Measurements from ENCODE around the gene KRT23.

DNA sequence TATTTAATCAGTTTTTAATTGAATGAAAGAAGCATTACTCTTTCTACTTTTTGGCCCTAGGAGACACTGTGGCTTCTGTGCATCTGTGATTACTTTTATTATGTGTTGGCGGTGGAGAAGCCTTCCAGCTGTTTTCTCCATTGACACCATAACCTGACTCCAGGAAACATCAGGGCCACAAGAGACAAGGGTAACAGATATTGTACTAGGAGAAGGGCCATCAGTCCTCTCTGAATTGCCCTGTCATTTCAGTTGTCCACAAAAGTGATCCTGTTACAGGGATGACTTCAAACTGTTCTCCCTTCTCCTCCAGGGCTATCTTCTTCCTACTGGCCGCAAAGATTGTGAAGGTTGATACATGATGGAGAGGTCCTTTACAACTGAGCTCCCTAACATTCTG lies 14.7 kb upstream of the KRT23 start:
- TF ChIP-seq, protein P1, sequence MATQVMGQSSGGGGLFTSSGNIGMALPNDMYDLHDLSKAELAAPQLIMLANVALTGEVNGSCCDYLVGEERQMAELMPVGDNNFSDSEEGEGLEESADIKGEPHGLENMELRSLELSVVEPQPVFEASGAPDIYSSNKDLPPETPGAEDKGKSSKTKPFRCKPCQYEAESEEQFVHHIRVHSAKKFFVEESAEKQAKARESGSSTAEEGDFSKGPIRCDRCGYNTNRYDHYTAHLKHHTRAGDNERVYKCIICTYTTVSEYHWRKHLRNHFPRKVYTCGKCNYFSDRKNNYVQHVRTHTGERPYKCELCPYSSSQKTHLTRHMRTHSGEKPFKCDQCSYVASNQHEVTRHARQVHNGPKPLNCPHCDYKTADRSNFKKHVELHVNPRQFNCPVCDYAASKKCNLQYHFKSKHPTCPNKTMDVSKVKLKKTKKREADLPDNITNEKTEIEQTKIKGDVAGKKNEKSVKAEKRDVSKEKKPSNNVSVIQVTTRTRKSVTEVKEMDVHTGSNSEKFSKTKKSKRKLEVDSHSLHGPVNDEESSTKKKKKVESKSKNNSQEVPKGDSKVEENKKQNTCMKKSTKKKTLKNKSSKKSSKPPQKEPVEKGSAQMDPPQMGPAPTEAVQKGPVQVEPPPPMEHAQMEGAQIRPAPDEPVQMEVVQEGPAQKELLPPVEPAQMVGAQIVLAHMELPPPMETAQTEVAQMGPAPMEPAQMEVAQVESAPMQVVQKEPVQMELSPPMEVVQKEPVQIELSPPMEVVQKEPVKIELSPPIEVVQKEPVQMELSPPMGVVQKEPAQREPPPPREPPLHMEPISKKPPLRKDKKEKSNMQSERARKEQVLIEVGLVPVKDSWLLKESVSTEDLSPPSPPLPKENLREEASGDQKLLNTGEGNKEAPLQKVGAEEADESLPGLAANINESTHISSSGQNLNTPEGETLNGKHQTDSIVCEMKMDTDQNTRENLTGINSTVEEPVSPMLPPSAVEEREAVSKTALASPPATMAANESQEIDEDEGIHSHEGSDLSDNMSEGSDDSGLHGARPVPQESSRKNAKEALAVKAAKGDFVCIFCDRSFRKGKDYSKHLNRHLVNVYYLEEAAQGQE (IDR thresholded peaks at IDR 0.05; ENCODE audit: borderline replicate concordance), result no peak
- TF ChIP-seq, protein P2, sequence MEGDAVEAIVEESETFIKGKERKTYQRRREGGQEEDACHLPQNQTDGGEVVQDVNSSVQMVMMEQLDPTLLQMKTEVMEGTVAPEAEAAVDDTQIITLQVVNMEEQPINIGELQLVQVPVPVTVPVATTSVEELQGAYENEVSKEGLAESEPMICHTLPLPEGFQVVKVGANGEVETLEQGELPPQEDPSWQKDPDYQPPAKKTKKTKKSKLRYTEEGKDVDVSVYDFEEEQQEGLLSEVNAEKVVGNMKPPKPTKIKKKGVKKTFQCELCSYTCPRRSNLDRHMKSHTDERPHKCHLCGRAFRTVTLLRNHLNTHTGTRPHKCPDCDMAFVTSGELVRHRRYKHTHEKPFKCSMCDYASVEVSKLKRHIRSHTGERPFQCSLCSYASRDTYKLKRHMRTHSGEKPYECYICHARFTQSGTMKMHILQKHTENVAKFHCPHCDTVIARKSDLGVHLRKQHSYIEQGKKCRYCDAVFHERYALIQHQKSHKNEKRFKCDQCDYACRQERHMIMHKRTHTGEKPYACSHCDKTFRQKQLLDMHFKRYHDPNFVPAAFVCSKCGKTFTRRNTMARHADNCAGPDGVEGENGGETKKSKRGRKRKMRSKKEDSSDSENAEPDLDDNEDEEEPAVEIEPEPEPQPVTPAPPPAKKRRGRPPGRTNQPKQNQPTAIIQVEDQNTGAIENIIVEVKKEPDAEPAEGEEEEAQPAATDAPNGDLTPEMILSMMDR (IDR thresholded peaks at IDR 0.05; ENCODE audit: poor library complexity, severe bottlenecking), result no peak
- TF ChIP-seq TAF1 (IDR thresholded peaks at IDR 0.05; ENCODE audit: low read depth) (no peak), POLR2AphosphoS5 (IDR thresholded peaks at IDR 0.05) (no peak), RAD21 (conservative IDR thresholded peaks at IDR 0.05) (no peak), EZH2 (IDR thresholded peaks at IDR 0.05; ENCODE audit: borderline replicate concordance, insufficient read depth, low read length, poor library complexity, severe bottlenecking) (no peak), SMC3 (conservative IDR thresholded peaks at IDR 0.05; ENCODE audit: poor library complexity) (no peak)

All from neural cell (in vitro differentiated cells).